Heart left ventricle (tissue), 13 donors: Measurements from ENCODE around the gene NDUFB10.

ENCODE experiments used
- CTCF ChIP-seq, 12 donors: fragments of 200-600 bp; sonication (generic) in 4 of 12; IDR thresholded peaks; one replicate each; pipeline versions ENCODE4 v1.5.0 to v1.8.0; 2018 to 2022; ENCODE audit warnings: antibody characterized with exemption in 12 of 12, mild to moderate bottlenecking in 5 of 12
- POLR2A ChIP-seq, 2 donors: fragments of 450-650 bp; IDR thresholded peaks; one replicate each; pipeline ENCODE4 v1.6.1; 2017; ENCODE audit warnings: antibody characterized with exemption in 2 of 2, mild to moderate bottlenecking in 2 of 2, moderate library complexity in 2 of 2
- donor health status: ischemic (EF 13 %, LVEDD 7.1; RV severe dilation, severe dysfunction).
- donor health status: DM: no; HTN: yes; CAD: no.
- donor health status: DM: no; HTN: no; CAD: no.
- donor health status: ischemic (EF 25% LVEDD 6.9; RV normal size, moderate dysfunction).
- donor health status: ischemic (EF 25% LVEDD 5.7; RV mildly dilated, moderate dysfunction).
- donor health status: ischemic (EF 35%, LVEDD 5.7; RV mildly dilated, moderate dysfunction).
- donor health status: nonischemic (EF 11% LVEDD 7.7; RV severe dilation, severe dysfunction).
- donor health status: DM: yes; HTN: yes; CAD: no.
- donor health status: PGD.
- donor health status: ischemic (EF 29% LVEDD 5.4; RV normal size, mild dysfunction).
- donor health status: nonischemic (EF 23%, LVEDD 6.1; RV moderate dilation, normal function).

GRCh38 chr16:1950559-1950958 lies 8.8 kb upstream of the NDUFB10 start:
- no peak for TF ChIP-seq CTCF (IDR thresholded peaks at IDR 0.05)
- no peak for TF ChIP-seq POLR2A (IDR thresholded peaks at IDR 0.05)
